Dendritic cell treated with granulocyte-macrophage colony-stimulating factor and Interleukin-4, amounts not matched to agents 40 ng/mL and 50 ng/mL, for 4 days (primary cell): Measurements from ENCODE around the gene MT1E.
"Not testable (repeated sequence)": the region's sequence is repeated elsewhere in the genome, so short reads cannot be mapped to it uniquely, and the experiment has no call there.

Experiments used
- H3K27ac Mint-ChIP-seq: one replicate; pipeline ENCODE4 v1.8.0; 2022; ENCODE audit warnings: mild to moderate bottlenecking, mixed read lengths
- H3K27me3 Mint-ChIP-seq: one replicate; pipeline ENCODE4 v1.8.0; 2022; ENCODE audit warnings: mild to moderate bottlenecking, mixed read lengths
- H3K36me3 Mint-ChIP-seq: one replicate; pipeline ENCODE4 v1.8.0; 2022; ENCODE audit warnings: low read depth, mixed read lengths
- H3K4me1 Mint-ChIP-seq: one replicate; pipeline ENCODE4 v1.8.0; 2022; ENCODE audit warnings: low read depth, mixed read lengths
- H3K4me3 Mint-ChIP-seq: one replicate; pipeline ENCODE4 v1.8.0; 2022; ENCODE audit warnings: mild to moderate bottlenecking, moderate library complexity, mixed read lengths
- H3K9me3 Mint-ChIP-seq: one replicate; pipeline ENCODE4 v1.8.0; 2022; ENCODE audit warnings: mixed read lengths
- intact Hi-C: fragments of 100-400 bp; cut with micrococcal nuclease; formaldehyde crosslinking; loops from one replicate; pipeline ENCODE4 v1.15.0; 2022

Gene MT1E

GRCh38 chr16:56610609-56611111, 14.9 kb upstream of the MT1E start:
- H3K36me3 Mint-ChIP-seq = no peaks in the 10 kb centered on the region
- peaks cover 10% of the 10 kb centered on the region for H3K27me3 Mint-ChIP-seq
- no peak overlapping the region for H3K4me3 Mint-ChIP-seq

GRCh38 chr16:56611281-56611833, 14.2 kb upstream of the MT1E start:
- intact Hi-C loops = no loop called here
- Mint-ChIP-seq H3K4me1 (peaks cover 45% of the 10 kb centered on the region), H3K36me3 (no peaks in the 10 kb centered on the region), H3K27me3 (peaks cover 15% of the 10 kb centered on the region), H3K4me3 (no peak overlapping the region), H3K9me3 (no peaks in the 10 kb centered on the region), H3K27ac (peak overlapping the region; percentile 86)

More at GRCh38 chr16:56610609-56611111, 14.9 kb upstream of the MT1E start:
- Mint-ChIP-seq H3K27ac (peak overlapping the region; percentile 86), H3K9me3 (no peaks in the 10 kb centered on the region), H3K4me1 (peaks cover 45% of the 10 kb centered on the region)
- intact Hi-C loops = no loop called here

- Mint-ChIP-seq H3K27me3 (peaks cover 38% of the 10 kb centered on the region), H3K27ac (no peak overlapping the region), H3K4me3 (no peak overlapping the region), H3K36me3 (no peaks in the 10 kb centered on the region), H3K9me3 (no peaks in the 10 kb centered on the region), H3K4me1 (peaks cover 43% of the 10 kb centered on the region)
- intact Hi-C loops = no loop called here
These were observed 11.9 kb upstream of the MT1E start for GRCh38 chr16:56613706-56614105.

GRCh38 chr16:56614549-56614991, 11.0 kb upstream of the MT1E start:
- Mint-ChIP-seq H3K4me3 (no peak overlapping the region), H3K27ac (no peak overlapping the region), H3K4me1 (peaks cover 34% of the 10 kb centered on the region), H3K36me3 (no peaks in the 10 kb centered on the region), H3K27me3 (peaks cover 47% of the 10 kb centered on the region), H3K9me3 (no peaks in the 10 kb centered on the region)
- intact Hi-C loops = no loop called here

GRCh38 chr16:56615353-56615752, 10.2 kb upstream of the MT1E start:
- no peaks in the 10 kb centered on the region for H3K9me3 Mint-ChIP-seq
- no peak overlapping the region for H3K4me3 Mint-ChIP-seq
- intact Hi-C loops = no loop called here
- no peak overlapping the region for H3K27ac Mint-ChIP-seq
- peaks cover 28% of the 10 kb centered on the region for H3K4me1 Mint-ChIP-seq
- no peaks in the 10 kb centered on the region for H3K36me3 Mint-ChIP-seq
- H3K27me3 Mint-ChIP-seq = peaks cover 54% of the 10 kb centered on the region

- Mint-ChIP-seq H3K9me3 (no peaks in the 10 kb centered on the region), H3K4me1 (peaks cover 16% of the 10 kb centered on the region), H3K36me3 (no peaks in the 10 kb centered on the region), H3K27me3 (peaks cover 59% of the 10 kb centered on the region), H3K4me3 (peak overlapping the region; percentile 70), H3K27ac (peak overlapping the region; percentile 20)
- intact Hi-C loops = no loop called here
These were observed 8.9 kb upstream of the MT1E start for GRCh38 chr16:56616608-56617211.

- intact Hi-C loops = no loop called here
- peak overlapping the region; percentile 20 for H3K27ac Mint-ChIP-seq
These were observed 8.1 kb upstream of the MT1E start for GRCh38 chr16:56617212-56618085.

GRCh38 chr16:56618138-56618537, 7.4 kb upstream of the MT1E start:
- Mint-ChIP-seq H3K27ac (no peak overlapping the region), H3K4me3 (no peak overlapping the region), H3K36me3 (no peaks in the 10 kb centered on the region), H3K4me1 (peaks cover 16% of the 10 kb centered on the region), H3K9me3 (no peaks in the 10 kb centered on the region), H3K27me3 (peaks cover 70% of the 10 kb centered on the region)
- intact Hi-C loops = no loop called here

More at GRCh38 chr16:56617212-56618085, 8.1 kb upstream of the MT1E start:
- H3K4me3 Mint-ChIP-seq = peak overlapping the region; percentile 70
- peaks cover 16% of the 10 kb centered on the region for H3K4me1 Mint-ChIP-seq
- H3K36me3 Mint-ChIP-seq = no peaks in the 10 kb centered on the region
- peaks cover 64% of the 10 kb centered on the region for H3K27me3 Mint-ChIP-seq
- H3K9me3 Mint-ChIP-seq = no peaks in the 10 kb centered on the region

- no peaks in the 10 kb centered on the region for H3K9me3 Mint-ChIP-seq
- H3K36me3 Mint-ChIP-seq = no peaks in the 10 kb centered on the region
- H3K27me3 Mint-ChIP-seq = peaks cover 78% of the 10 kb centered on the region
- H3K27ac Mint-ChIP-seq = no peak overlapping the region
- intact Hi-C loops = no loop called here
- peaks cover 26% of the 10 kb centered on the region for H3K4me1 Mint-ChIP-seq
- no peak overlapping the region for H3K4me3 Mint-ChIP-seq
These were observed 5.2 kb upstream of the MT1E start for GRCh38 chr16:56620339-56620897.

- H3K36me3 Mint-ChIP-seq, H3K27ac Mint-ChIP-seq, intact Hi-C loops, H3K4me3 Mint-ChIP-seq, H3K9me3 Mint-ChIP-seq: not testable (repeated sequence)
- Mint-ChIP-seq H3K4me1 (peaks cover 33% of the 10 kb centered on the region), H3K27me3 (peaks cover 80% of the 10 kb centered on the region)
These were observed 3.7 kb upstream of the MT1E start for GRCh38 chr16:56621665-56622445.

GRCh38 chr16:56623184-56623583, 2.4 kb upstream of the MT1E start:
- not testable (repeated sequence) for H3K36me3 Mint-ChIP-seq, H3K9me3 Mint-ChIP-seq
- peaks cover 76% of the 10 kb centered on the region for H3K27me3 Mint-ChIP-seq

GRCh38 chr16:56623637-56624036, 1.9 kb upstream of the MT1E start:
- H3K27me3 Mint-ChIP-seq = peaks cover 76% of the 10 kb centered on the region
- H3K4me3 Mint-ChIP-seq = no peak overlapping the region
- intact Hi-C loops = no loop called here
- no peak overlapping the region for H3K27ac Mint-ChIP-seq
- H3K9me3 Mint-ChIP-seq = no peaks in the 10 kb centered on the region
- no peaks in the 10 kb centered on the region for H3K36me3 Mint-ChIP-seq
- H3K4me1 Mint-ChIP-seq = peaks cover 20% of the 10 kb centered on the region

More at GRCh38 chr16:56623184-56623583, 2.4 kb upstream of the MT1E start:
- H3K27ac Mint-ChIP-seq, H3K4me3 Mint-ChIP-seq, intact Hi-C loops: not testable (repeated sequence)
- H3K4me1 Mint-ChIP-seq = peaks cover 20% of the 10 kb centered on the region

- H3K4me1 Mint-ChIP-seq = peaks cover 20% of the 10 kb centered on the region
- peaks cover 81% of the 10 kb centered on the region for H3K27me3 Mint-ChIP-seq
- no peaks in the 10 kb centered on the region for H3K9me3 Mint-ChIP-seq
- peak overlapping the region; percentile 84 for H3K4me3 Mint-ChIP-seq
- intact Hi-C loops = no loop called here
- no peaks in the 10 kb centered on the region for H3K36me3 Mint-ChIP-seq
- peak overlapping the region; percentile 65 for H3K27ac Mint-ChIP-seq
These were observed 518 bp downstream of the MT1E start for GRCh38 chr16:56625943-56626654.
